ENCODE results near the gene TAB2. TPM values are rescaled to one million over a fixed set of nuclear protein-coding genes. Genes with fewer than 3 reads are reported as not detected.

Gene TAB2
- total and polyA plus RNA-seq, 2 of the 8 experiments (the other 6 are each of a cell fraction or from before 2014, with no cell fraction given), result 40.4 to 63.0 TPM

- Histone ChIP-seq H3K36me3 (ENCODE audit: control insufficient read depth in 2 of 4, insufficient read depth in 4 of 4, low read length in 3 of 4) (no peaks in the 10 kb centered on the region), H3K4me2 (ENCODE audit: insufficient read depth in 1 of 2, low read depth in 2 of 2, low read length in 2 of 2) (no peak overlapping the region), H2BK12ac (ENCODE audit: low read depth, low read length) (no peak overlapping the region), H2BK120ac (replicated peaks; ENCODE audit: low read depth, low read length) (no peak overlapping the region), H3K14ac (ENCODE audit: insufficient read length) (no peak overlapping the region), H3K4me3 (ENCODE audit: extremely low read depth in 1 of 4, insufficient read depth in 2 of 4, low read depth in 3 of 4, low read length in 4 of 4) (no peak overlapping the region), H3K18ac (ENCODE audit: extremely low read depth, low read length) (no peak overlapping the region), H3K23ac (ENCODE audit: insufficient read length) (no peak overlapping the region), H3K4me1 (replicated peaks in 1 of 4; ENCODE audit: control insufficient read depth in 3 of 4, insufficient read depth in 4 of 4, low read length in 3 of 4) (peaks cover 0 to 2% (median 0%) of the 10 kb centered on the region in 4 experiments; a peak in 1 of 7 replicates), H3K4ac (replicated peaks; ENCODE audit: insufficient read length, low read depth, low read length) (no peak overlapping the region), H2BK15ac (ENCODE audit: low read length) (no peak overlapping the region), H4K91ac (replicated peaks; ENCODE audit: insufficient read length, low read length) (no peak overlapping the region), H4K5ac (ENCODE audit: insufficient read length, low read depth, low read length) (no peak overlapping the region), H3K79me2 (ENCODE audit: control insufficient read depth in 1 of 2, insufficient read depth in 2 of 2, low read length in 2 of 2) (peaks cover 13 to 97% of the 10 kb centered on the region in 2 experiments), H3K9me3 (ENCODE audit: insufficient read depth in 2 of 2, low read depth in 1 of 2, low read length in 1 of 2) (no peaks in the 10 kb centered on the region), H3K27me3 (replicated peaks in 1 of 4; ENCODE audit: control insufficient read depth in 3 of 4, extremely low read depth in 1 of 4, insufficient read depth in 3 of 4, low read length in 3 of 4) (no peaks in the 10 kb centered on the region), H3K79me1 (ENCODE audit: low read depth, low read length) (peaks cover 7% of the 10 kb centered on the region; the same call in 1 of the 2 replicates), H3K9ac (replicated peaks in 1 of 4; ENCODE audit: extremely low read depth in 1 of 4, low read depth in 3 of 4, low read length in 3 of 4) (no peak overlapping the region), H2AK5ac (ENCODE audit: low read depth, low read length) (no peak overlapping the region), H3K56ac (replicated peaks; ENCODE audit: insufficient read length, low read depth, low read length) (no peak overlapping the region), H3K23me2 (ENCODE audit: low read depth, low read length) (no peaks in the 10 kb centered on the region), H3K27ac (ENCODE audit: low read depth, low read length) (no peak overlapping the region), H4K20me1 (replicated peaks in 1 of 2; ENCODE audit: control insufficient read depth in 1 of 2, insufficient read depth in 2 of 2, low read length in 2 of 2) (peaks cover 1 to 9% of the 10 kb centered on the region in 2 experiments), H4K8ac (ENCODE audit: extremely low read depth, insufficient read depth, low read length) (no peak overlapping the region), H2BK20ac (ENCODE audit: low read length) (no peak overlapping the region), H2BK5ac (ENCODE audit: low read depth, low read length) (no peak overlapping the region), H2AFZ (ENCODE audit: low read length) (no peak overlapping the region)
- no peak for DNase-seq (ENCODE audit: low read depth in 1 of 2, low spot score in 2 of 2)
- ChIA-PET POLR2A (ENCODE audit: partially characterized antibody) (interaction anchor here (1.1 to 1.2 kb wide), 2 partner anchors 10 to 24 kb away, joined by 3 read pairs; no protein-coding TSS in a partner anchor), CTCF (ENCODE audit: partially characterized antibody) (interaction anchor here (0.7 kb wide), 1 partner anchor 491 kb away, joined by 3 read pairs; no protein-coding TSS in a partner anchor)
- no peak for FAIRE-seq
- 89% methylated on average over 3 of the region's 3 CpGs; no CpG with 5 or more reads in 1 of the 2 experiments for WGBS, 2 experiments (ENCODE audit: extremely low coverage in 1 of 2, insufficient coverage in 1 of 2, insufficient read length in 1 of 2, insufficient replicate concordance in 2 of 2, low coverage in 1 of 2, low lambda C conversion rate in 2 of 2, missing lambda C conversion rate in 1 of 2)
- no peak for TF ChIP-seq CEBPB (IDR thresholded peaks at IDR 0.05; ENCODE audit: low read depth, low read length)
- TF ChIP-seq PHF8 (conservative IDR thresholded peaks at IDR 0.05; ENCODE audit: low read depth, low read length), result no peak
- TF ChIP-seq NRF1 (IDR thresholded peaks at IDR 0.05; ENCODE audit: low read depth, low read length), result no peak
- TF ChIP-seq MAFK (IDR thresholded peaks at IDR 0.05; ENCODE audit: low read depth, low read length), result no peak
- no peak for TF ChIP-seq POU5F1 (IDR thresholded peaks at IDR 0.05; ENCODE audit: low read depth, low read length)
- TF ChIP-seq TAF7 (optimal IDR thresholded peaks at IDR 0.05; ENCODE audit: borderline replicate concordance, low read depth, low read length), result no peak
- TF ChIP-seq GABPA (IDR thresholded peaks at IDR 0.05; ENCODE audit: borderline replicate concordance, insufficient read depth, low read length), result no peak
- TF ChIP-seq JUND (IDR thresholded peaks at IDR 0.05; ENCODE audit: low read length), result no peak
- no peak for TF ChIP-seq SIN3A (conservative IDR thresholded peaks at IDR 0.05 in 1 of 2, IDR thresholded peaks at IDR 0.05 in 1 of 2; ENCODE audit: low read depth in 1 of 2, low read length in 2 of 2)
- no peak for TF ChIP-seq CBX8 (IDR thresholded peaks at IDR 0.05; ENCODE audit: borderline replicate concordance, low read depth, low read length)
- no peak for TF ChIP-seq ATF2 (IDR thresholded peaks at IDR 0.05; ENCODE audit: low read length)
- no peak for TF ChIP-seq GTF2F1 (IDR thresholded peaks at IDR 0.05; ENCODE audit: borderline replicate concordance, low read depth, low read length)
These were observed 43.0 kb downstream of the TAB2 start for GRCh38 chr6:149360536-149360935.
